RCC 7860 (cell line): ENCODE results near the gene ARTN.

ENCODE experiments used
- DNase-seq: peaks from one replicate; pipeline ENCODE4 v3.0.0-alpha.2; 2015; ENCODE audit warnings: low spot score
- FAIRE-seq: peaks from 2 replicates; lab custom pipeline; 2012; peaks lifted over from hg19 to GRCh38; lab: Jason Lieb, UNC

ARTN gene

GRCh38 chr1:43921022-43921421 is 12.6 kb upstream of the ARTN start:
- FAIRE-seq (no peak), DNase-seq (no peak)

- FAIRE-seq (no peak), DNase-seq (peak; percentile 39)
These were observed 9.1 kb upstream of the ARTN start for GRCh38 chr1:43924516-43924915.

- no peak for FAIRE-seq
- no peak for DNase-seq
These were observed 7.8 kb upstream of the ARTN start for GRCh38 chr1:43925846-43926245.

GRCh38 chr1:43930168-43930948 is 3.2 kb upstream of the ARTN start:
- FAIRE-seq, result no peak
- no peak for DNase-seq

GRCh38 chr1:43930949-43931275 is 2.7 kb upstream of the ARTN start:
- FAIRE-seq (no peak), DNase-seq (no peak)

- no peak for FAIRE-seq
These were observed 1.6 kb upstream of the ARTN start for GRCh38 chr1:43931711-43932660.

GRCh38 chr1:43932786-43933385 is 715 bp upstream of the ARTN start:
- DNase-seq (peak; percentile 34), FAIRE-seq (no peak)

More at GRCh38 chr1:43931711-43932660, 1.6 kb upstream of the ARTN start:
- no peak for DNase-seq

- FAIRE-seq (no peak), DNase-seq (peak; percentile 59)
These were observed 742 bp downstream of the ARTN start for GRCh38 chr1:43934101-43934985.

GRCh38 chr1:43934986-43935324 is 1.4 kb downstream of the ARTN start:
- DNase-seq, result no peak
- FAIRE-seq, result no peak

GRCh38 chr1:43935711-43936427 is 2.3 kb downstream of the ARTN start:
- FAIRE-seq (no peak), DNase-seq (no peak)

- DNase-seq (no peak), FAIRE-seq (no peak)
These were observed 3.0 kb downstream of the ARTN start for GRCh38 chr1:43936431-43937151.

- peak; percentile 85 for DNase-seq
- FAIRE-seq, result peak; percentile 93
These were observed 3.7 kb downstream of the ARTN start for GRCh38 chr1:43937179-43937865.

- FAIRE-seq, result no peak
- DNase-seq, result no peak
These were observed 4.8 kb downstream of the ARTN start for GRCh38 chr1:43938383-43938782.

GRCh38 chr1:43938892-43939587 is 5.4 kb downstream of the ARTN start:
- DNase-seq (no peak), FAIRE-seq (no peak)

- FAIRE-seq, result no peak
These were observed 8.8 kb downstream of the ARTN start for GRCh38 chr1:43942411-43942810.

GRCh38 chr1:43944860-43945259 is 11.3 kb downstream of the ARTN start:
- DNase-seq (no peak), FAIRE-seq (no peak)

More at GRCh38 chr1:43942411-43942810, 8.8 kb downstream of the ARTN start:
- DNase-seq, result no peak

GRCh38 chr1:43945674-43946235 is 12.2 kb downstream of the ARTN start:
- DNase-seq (no peak), FAIRE-seq (no peak)
